HuH-7.5 (cell line): ENCODE data around the gene IFI27.

Experiments
- DNase-seq: peaks from one replicate; pipeline ENCODE4 v3.0.0; 2011; ENCODE audit warnings: low spot score

Gene IFI27

GRCh38 chr14:94125659-94126418, 15.3 kb downstream of the IFI27 start:
- no peak for DNase-seq

DNA sequence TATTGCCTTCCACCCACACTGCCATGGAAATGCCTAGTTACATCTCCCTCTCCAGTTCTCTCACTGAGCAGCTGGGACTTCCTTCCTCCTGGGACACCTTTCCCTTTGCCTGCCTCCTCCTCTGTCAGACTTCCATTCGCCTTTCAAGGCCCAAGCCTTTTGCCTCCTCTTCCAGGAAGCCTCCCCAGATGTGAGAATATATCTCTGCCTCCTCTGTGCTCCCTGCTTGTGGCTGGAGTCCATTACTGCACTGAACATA, 15.8 kb downstream of the IFI27 start:
- DNase-seq: no peak

- no peak for DNase-seq
These were observed 16.3 kb downstream of the IFI27 start for GRCh38 chr14:94126800-94127199.

DNA sequence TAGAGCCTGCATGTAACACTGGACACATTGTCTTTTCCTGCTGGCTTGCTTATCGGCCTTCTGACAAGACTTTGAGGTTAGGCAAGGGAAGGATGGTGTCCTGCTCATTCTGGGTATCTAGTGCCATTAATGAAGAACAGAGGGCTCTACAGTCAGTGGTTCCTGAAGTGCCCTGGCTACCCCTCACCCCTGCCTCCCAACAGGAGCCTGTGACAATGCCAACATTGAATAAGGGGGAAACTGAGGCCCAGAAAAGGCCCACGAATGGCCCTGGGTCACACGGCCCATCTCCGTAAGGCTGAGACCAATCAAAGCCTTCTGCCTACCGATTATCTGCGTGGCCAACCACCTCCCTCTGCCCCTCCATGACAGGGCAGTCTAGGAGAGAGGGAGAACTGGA, 16.8 kb downstream of the IFI27 start:
- no peak for DNase-seq

- DNase-seq: no peak
These were observed 17.8 kb downstream of the IFI27 start for GRCh38 chr14:94128216-94128839.

GRCh38 chr14:94129111-94129757, 18.7 kb downstream of the IFI27 start, which contains the start of gene IFI27L2:
IFI27L2 (minus strand) TSS chr14:94129604; CDS start chr14:94129564, 40 bp downstream.
- peak; percentile 44 for DNase-seq

DNA sequence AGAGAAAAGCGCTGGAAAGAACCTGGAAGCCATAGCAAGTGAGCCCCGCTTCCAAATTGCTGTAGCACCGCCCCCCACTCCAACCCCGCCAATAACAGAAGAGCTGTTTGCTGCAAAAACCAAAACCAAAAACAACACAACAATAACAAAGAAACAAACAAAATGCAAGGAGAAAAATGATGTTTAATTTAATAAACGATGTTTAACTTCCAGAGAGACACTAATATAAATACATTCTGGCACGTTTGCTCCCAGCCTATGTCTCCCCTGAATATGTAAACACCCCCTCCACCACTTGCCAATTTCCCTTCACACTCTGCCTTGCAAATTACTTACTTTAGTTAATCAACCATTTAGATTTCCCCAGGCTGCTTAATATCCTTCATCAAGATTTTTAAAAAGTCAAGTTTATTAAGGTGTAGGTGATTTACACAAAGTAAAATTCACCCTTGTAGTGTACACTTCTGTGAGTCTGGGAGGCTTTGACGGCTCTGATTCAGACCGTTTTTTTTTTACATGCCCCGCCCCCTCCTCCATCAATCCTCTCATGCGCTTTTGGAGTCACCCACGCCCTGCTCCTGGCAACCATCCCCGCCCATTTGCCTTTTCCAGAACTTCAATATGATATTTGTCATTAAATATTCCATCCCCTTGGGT, 19.4 kb downstream of the IFI27 start:
- no peak for DNase-seq

- DNase-seq: peak; percentile 41
These were observed 21.9 kb downstream of the IFI27 start for GRCh38 chr14:94132285-94132887.

DNA sequence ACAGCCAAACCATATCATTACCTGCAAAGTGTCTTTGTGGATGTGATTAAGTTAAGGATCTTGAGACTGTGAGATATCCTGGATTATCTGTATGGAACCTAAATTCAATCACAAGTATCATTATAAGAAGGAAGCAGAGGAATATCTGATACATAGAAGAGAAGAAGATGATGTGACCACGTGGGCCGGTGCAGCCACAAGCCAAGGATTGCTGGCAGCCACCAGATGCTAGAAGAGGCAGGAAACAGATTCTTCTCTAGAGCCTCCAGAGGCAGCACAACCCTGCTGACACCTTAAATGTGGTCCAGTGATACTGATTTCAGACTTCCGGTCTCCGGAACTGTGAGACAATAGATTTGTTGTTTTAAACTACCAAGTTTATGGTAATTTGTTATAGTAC, 24.9 kb downstream of the IFI27 start:
- DNase-seq: no peak

DNA sequence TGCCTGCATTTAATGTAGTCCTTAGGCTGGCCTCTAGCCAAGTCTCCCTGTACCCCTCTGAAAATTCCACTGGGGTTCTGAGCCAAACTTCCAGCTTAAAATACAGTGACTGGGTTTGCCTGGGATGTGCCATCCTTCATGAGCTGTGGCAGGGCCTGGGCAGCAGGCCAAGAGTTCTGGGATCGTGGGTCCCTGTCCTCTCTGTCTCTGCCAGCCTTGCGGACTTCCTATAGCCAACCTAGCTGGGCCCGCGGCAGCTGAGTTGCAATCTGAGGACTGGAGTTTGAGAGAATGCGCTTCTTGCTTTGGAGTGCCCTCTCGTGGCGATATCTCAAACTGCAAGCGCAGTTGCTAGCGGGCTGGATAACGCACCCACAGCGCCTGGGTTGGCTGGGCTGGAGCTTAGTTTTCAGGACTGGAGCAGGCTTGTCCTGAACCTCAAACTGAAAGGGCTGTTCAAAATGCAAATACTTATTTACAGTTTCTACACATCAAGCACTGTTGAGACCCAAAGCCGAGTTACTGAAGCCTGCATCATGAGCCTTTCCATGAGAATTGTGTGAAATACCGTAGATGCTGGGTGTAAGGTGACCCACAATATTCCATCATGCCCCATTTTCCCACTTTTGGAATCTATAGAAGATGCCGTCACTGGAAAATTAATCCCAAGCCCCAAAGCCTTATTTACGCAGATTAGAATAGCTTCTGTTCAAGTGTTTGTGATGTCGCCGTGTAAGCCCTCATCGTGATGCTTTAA, 26.2 kb downstream of the IFI27 start:
- peak; percentile 54 for DNase-seq

GRCh38 chr14:94138251-94138650, 27.7 kb downstream of the IFI27 start:
- DNase-seq: no peak

DNA sequence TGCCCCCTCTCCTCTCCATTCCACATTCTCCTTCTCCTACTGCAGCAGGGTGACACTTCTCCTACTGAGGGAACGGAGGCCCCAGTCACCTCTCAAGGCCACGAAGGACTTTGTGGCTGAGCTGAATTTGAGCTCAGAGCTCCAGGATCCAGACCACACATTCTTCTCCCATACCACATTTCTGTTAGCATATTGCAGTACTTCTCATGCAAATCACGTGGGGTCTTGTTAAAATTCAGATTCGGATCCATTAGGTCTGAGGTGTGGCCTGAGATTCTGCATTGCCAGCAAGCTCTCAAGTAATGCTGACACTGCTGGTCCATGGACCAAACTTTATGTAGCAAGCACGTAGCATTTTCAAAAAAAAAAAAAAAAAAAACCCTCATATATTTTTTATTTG, 28.5 kb downstream of the IFI27 start:
- DNase-seq: no peak

DNA sequence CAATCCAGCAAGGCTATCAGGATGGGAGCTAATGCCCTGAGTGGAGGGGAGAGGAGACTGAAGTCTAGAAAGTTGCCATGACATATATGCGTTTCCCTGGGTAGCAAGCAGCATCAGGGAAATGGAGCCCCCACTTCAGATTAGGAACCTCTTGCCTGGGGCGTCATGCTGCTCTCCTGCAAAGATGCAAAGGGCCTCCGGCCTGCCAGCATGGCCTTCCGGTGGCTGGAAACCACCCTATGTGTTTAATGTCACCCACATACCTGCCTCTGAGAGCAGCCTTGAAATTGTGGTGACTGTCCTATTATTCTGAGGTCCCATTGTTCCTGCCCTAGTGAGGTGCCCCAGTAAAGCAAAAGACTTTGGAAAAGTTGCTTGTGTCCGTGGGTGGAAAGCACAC, 28.9 kb downstream of the IFI27 start:
- no peak for DNase-seq

- no peak for DNase-seq
These were observed 31.7 kb downstream of the IFI27 start for GRCh38 chr14:94142247-94142646.

DNA sequence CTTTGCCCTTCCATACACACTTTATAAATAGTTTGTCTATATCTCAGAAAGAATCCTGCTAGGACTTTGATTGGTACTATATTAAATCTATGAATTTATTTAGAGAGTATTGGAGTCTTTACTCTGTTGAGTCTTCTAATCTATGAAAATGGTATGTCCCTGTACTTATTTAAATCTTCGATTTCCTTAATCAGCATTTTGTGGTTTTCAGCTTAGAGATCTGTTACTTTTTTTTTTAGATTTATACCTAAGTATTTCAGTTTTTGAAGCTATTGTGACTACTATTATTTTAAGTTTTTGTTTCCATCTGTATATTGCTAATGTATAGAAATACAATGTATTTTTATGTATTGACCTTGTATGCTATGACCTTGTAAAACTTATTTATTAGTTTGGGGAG, 32.3 kb downstream of the IFI27 start:
- no peak for DNase-seq

DNA sequence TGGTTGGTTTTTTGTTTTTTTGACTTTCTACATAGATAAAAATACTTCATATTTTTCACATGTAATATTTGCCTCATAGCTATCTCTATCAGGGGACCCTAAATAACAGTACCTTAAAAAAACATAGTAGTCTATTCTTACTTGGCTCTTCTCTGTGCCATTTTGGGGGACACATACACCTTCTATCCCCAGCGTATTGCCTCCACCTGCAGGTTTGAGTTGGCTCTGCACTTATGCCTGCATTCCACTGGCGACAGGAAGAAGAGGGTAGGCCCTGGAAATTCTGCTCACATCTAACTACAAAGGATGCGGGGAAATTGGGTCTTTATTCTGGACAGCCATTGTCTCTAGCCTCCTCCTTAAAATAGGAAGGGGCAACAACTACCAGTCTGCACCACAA, 32.7 kb downstream of the IFI27 start:
- DNase-seq: no peak

DNA sequence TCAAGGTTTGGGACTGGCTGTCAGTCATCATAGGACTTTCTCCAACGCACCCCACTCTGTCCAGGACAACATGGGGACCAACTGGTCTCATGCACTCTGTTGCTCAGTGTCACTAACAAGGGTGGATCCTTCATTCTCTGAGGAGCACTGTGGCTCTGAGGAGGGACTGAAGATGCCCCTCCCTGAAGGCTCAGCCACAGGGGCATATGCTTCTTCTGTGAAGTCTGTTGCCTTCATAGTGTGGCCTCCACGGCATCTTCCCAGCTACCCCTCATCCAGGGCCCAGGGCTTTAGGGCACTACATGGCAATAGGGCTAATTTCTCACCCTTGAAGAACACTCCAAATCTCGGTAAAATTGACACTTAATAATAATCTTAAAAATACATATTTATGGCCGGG, 33.2 kb downstream of the IFI27 start:
- DNase-seq: no peak

DNA sequence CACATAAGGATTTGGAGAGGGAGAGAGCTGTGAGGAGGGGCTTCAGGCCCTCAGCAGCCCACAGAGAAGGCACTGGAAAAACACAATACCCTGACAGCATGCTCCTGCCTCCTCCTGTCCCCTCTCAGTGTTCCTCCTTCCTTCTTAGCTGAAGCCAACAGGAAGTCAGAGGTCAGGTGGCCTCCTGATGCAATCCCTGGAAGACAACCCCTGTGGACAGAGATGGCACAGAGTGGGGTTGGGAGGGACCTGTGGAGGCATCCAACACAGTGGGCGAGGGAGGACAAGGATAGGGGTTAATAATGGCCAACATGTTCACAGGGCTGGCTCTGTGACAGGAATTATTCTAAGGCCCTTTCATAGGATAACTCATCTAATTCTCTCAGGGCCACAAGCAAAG, 34.2 kb downstream of the IFI27 start:
- no peak for DNase-seq

GRCh38 chr14:94145902-94146527, 35.5 kb downstream of the IFI27 start:
- DNase-seq: no peak

DNA sequence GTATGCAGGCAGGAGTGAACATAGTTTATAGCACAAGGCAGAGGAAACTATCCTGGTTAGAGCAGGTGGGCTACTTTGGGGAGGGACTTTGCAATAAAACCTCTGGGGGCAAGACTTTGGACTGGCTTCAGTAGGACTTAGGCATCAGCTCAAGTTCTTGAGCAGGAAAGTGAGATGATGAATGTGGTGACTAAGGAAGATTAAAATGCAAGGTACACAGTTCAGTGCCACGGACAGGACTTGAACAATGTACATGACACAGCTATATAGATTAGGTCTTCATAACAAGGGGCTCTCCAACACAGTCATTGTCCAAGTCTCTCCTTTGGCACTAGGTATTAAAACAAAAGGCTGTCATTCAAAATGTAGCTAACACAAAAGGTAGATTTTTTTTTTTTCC, 42.1 kb downstream of the IFI27 start:
- DNase-seq: no peak

DNA sequence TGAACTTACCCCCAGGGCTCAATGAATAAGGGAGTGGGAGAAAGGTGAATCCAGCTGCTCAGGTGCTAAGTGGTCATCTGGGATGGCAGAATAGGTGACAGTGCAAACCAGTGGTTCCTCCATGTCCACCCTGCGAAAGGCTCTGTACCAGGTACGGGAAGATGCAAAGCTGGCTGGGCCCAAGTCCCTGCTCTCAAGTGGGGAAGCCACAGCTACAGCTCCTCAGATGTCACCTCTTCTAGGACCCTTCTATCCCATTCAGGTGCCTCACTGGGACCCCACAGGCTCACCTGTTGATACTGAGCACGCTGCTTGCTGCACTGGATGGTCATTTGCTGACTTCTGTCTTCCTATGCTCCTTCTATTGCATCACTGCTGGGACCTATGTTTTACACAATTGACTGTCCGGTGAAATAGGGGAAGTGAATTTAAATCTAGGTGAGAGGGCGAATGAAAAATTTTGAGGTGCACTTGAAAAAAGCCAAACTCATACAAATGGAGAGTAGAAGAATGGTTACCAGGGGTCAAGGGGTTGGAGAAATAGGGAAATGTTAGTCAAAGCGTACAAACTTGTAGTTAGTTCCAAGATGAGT, 43.3 kb downstream of the IFI27 start:
- no peak for DNase-seq
